Measurements from ENCODE around the gene UCKL1.

UCKL1 gene

DNA sequence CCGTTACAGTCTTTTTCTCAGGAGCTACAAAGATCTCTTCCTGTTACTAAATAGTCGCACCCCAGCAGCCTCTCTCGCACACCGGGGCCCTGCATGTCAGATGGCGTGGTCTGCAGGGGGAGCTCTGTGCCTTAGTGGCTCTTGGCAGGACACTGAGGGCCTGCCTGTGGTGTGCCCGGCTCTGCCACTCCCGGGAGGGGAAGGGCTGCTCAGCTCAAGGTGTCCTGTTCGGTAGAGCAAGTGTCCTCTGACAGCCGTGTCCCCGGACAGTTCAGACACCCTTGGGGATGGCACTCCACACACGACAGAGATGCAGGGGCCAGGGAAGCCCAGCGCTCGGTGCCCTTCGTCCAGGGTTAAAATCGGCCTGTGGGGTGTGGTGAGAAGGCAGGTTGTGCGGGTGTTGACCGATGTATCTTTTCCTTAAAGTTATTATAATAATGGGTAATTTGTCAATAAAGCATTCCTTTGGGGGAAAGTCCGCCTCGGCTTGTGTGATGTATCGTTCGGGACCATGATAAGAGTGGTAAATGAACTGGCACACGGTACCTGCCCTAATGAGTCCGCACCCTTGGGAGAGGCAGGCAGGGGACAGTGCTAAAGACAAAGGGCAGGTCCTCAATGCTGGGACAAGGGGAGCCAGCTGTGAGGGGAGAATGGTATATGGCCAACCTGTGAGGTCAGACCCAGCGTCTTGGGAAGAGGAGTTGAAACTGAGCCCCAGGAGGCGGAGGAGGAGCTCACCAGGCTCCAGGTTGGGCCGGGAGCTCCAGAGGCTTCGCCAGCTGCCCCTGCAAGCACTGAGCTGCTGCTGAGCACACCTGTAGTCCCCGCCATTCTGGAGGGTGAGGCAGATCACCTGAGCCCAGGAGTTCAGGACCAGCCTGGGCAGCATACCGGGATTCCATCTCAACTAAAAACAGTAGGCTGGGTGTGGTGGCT lies 64.9 kb downstream of the UCKL1 start:
- Mint-ChIP-seq H3K36me3 (ENCODE audit: low read depth) (peaks cover 29% of the 10 kb centered on the region), H3K27ac (no peak overlapping the region), H3K4me3 (no peak overlapping the region)

DNA sequence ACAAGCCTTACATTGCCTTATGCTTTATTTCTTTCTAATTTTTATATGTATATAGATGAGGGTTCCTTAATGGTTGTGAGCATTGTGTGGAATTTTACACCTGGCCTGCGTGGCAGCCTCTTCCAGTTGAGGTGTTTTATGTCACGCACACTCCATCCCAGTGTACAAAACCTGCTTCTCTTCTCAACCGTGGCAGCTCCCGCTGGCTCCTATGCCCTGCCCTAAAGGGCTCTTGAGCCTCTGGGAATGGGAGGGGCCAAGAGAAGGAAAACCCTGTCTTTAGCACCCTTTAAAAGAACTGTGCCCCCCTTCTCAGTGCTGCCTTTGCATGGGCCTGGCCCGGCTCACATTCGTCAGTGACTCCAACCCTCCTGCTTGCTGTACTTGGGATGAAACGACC lies 65.6 kb downstream of the UCKL1 start:
- H3K4me1 Mint-ChIP-seq (ENCODE audit: low read depth) = peaks cover 8% of the 10 kb centered on the region
- H3K27ac Mint-ChIP-seq = no peak overlapping the region
- no peak overlapping the region for H3K4me3 Mint-ChIP-seq
- no peaks in the 10 kb centered on the region for H3K27me3 Mint-ChIP-seq
- H3K9me3 Mint-ChIP-seq = no peaks in the 10 kb centered on the region
- peaks cover 24% of the 10 kb centered on the region for H3K36me3 Mint-ChIP-seq (ENCODE audit: low read depth)

More for the DNA sequence above, 64.9 kb downstream of the UCKL1 start:
- Mint-ChIP-seq H3K9me3 (no peaks in the 10 kb centered on the region), H3K4me1 (ENCODE audit: low read depth) (peaks cover 16% of the 10 kb centered on the region), H3K27me3 (no peaks in the 10 kb centered on the region)

GRCh38 chr20:63890201-63890576 lies 66.0 kb downstream of the UCKL1 start:
- no peak overlapping the region for H3K4me3 Mint-ChIP-seq
- H3K27me3 Mint-ChIP-seq = no peaks in the 10 kb centered on the region
- peaks cover 25% of the 10 kb centered on the region for H3K36me3 Mint-ChIP-seq (ENCODE audit: low read depth)
- H3K27ac Mint-ChIP-seq = no peak overlapping the region
- peaks cover 8% of the 10 kb centered on the region for H3K4me1 Mint-ChIP-seq (ENCODE audit: low read depth)
- H3K9me3 Mint-ChIP-seq = no peaks in the 10 kb centered on the region

Data from stimulated activated naive CD8-positive, alpha-beta T cell treated with anti-CD3 and anti-CD28 coated beads, Interleukin-15, Interleukin-2, amounts not matched to agents 100 ng/mL and 50 ng/mL, for 24 hours (primary cell).